Transverse colon (tissue), 4 donors: ENCODE measurements around the gene TAT. TPM values are rescaled to one million over a fixed set of nuclear protein-coding genes. Genes with fewer than 3 reads are reported as not detected.

Experiments
- DNase-seq: peaks from one replicate; pipeline ENCODE4 v3.0.0-alpha.2; 2019
- H3K27ac ChIP-seq, 4 donors: fragments of 200-600 bp; sonication (generic); 2 replicates each; pipeline ENCODE4 v1.5.1; 2016 to 2018; ENCODE audit warnings: inconsistent platforms in 4 of 4
- H3K27me3 ChIP-seq: fragments of 200-600 bp; sonication (generic); 2 replicates; pipeline ENCODE4 v1.5.1; 2017; ENCODE audit warnings: inconsistent platforms
- H3K36me3 ChIP-seq, 4 donors: fragments of 200-600 bp; sonication (generic); 2 replicates each; pipeline ENCODE4 v1.5.1; 2017 to 2019; ENCODE audit warnings: inconsistent platforms in 4 of 4
- H3K4me1 ChIP-seq, 4 donors: fragments of 200-600 bp; sonication (generic); 2 replicates each; pipeline ENCODE4 v1.5.1; 2017 to 2020; ENCODE audit warnings: inconsistent platforms in 4 of 4
- H3K4me3 ChIP-seq, 4 donors: fragments of 200-600 bp; sonication (generic); 1 replicate in 1 of 4; 2 replicates in 3 of 4; pipeline versions ENCODE4 v1.5.1 to v1.6.1; 2017 to 2019; ENCODE audit warnings: inconsistent platforms in 4 of 4
- H3K9me3 ChIP-seq, 2 donors: fragments of 200-600 bp; sonication (generic); 2 replicates each; pipeline ENCODE4 v1.5.1; 2017 to 2019; ENCODE audit warnings: inconsistent platforms in 2 of 2
- EP300 ChIP-seq: sonication (generic); formaldehyde crosslinking; IDR thresholded peaks from one replicate; pipeline ENCODE4 v1.6.1; 2017; ENCODE audit warnings: antibody characterized with exemption, low read depth
- POLR2A ChIP-seq: fragments of 450-650 bp; IDR thresholded peaks from one replicate; pipeline ENCODE4 v1.6.1; 2016; ENCODE audit warnings: antibody characterized with exemption, mild to moderate bottlenecking, moderate library complexity
- POLR2AphosphoS5 ChIP-seq, 3 donors: sonication (generic); formaldehyde crosslinking; IDR thresholded peaks; one replicate each; pipeline ENCODE4 v1.6.1; 2016; ENCODE audit warnings: antibody characterized with exemption in 3 of 3
- WGBS, 2 donors: methylation state at CpG; one replicate each; pipeline ENCODE4 v1.1.5; 2018; ENCODE audit warnings: low coverage in 1 of 2; 5-methylcytosine and 5-hydroxymethylcytosine counted together
- in situ Hi-C, 4 donors: fragments of 200-750 bp; cut with MboI; loops; one replicate each; pipeline versions ENCODE4 v1.15.0 to v1.15.1; 2017; ENCODE audit warnings: low sequenced_read_pairs in 3 of 4, low pct_ligation_motif_present in 1 of 4, low pct_unique_long_range_greater_than_20kb in 1 of 4
- intact Hi-C: fragments of 100-400 bp; cut with DNase I; formaldehyde crosslinking; loops from one replicate; pipeline ENCODE4 v1.15.1; 2023; ENCODE audit warnings: low total_unique reads
- total RNA-seq, 4 donors: library from RNA; depleted of rRNA; stranded (reverse); fragments of >200 nt; gene quantifications; one replicate each; pipeline ENCODE4 v1.1.0, GENCODE V29; 2016
- TF ChIP-seq, protein P1 (sequence below), 5 experiments: fragments of 200-600 bp in 3 of 5; fragments of 450-650 bp in 2 of 5; sonication (generic) in 3 of 5; IDR thresholded peaks; 1 replicate in 2 of 5; 2 replicates in 3 of 5; pipeline ENCODE4 v1.5.1; 2016 to 2017; ENCODE audit warnings: antibody characterized with exemption in 5 of 5, inconsistent platforms in 3 of 5, mild to moderate bottlenecking in 2 of 5, moderate library complexity in 1 of 5

TAT gene
- total RNA-seq, 4 donors from 2014 or later, result 0.37 to 3.4 (median 0.79) TPM; not detected in 1

DNA sequence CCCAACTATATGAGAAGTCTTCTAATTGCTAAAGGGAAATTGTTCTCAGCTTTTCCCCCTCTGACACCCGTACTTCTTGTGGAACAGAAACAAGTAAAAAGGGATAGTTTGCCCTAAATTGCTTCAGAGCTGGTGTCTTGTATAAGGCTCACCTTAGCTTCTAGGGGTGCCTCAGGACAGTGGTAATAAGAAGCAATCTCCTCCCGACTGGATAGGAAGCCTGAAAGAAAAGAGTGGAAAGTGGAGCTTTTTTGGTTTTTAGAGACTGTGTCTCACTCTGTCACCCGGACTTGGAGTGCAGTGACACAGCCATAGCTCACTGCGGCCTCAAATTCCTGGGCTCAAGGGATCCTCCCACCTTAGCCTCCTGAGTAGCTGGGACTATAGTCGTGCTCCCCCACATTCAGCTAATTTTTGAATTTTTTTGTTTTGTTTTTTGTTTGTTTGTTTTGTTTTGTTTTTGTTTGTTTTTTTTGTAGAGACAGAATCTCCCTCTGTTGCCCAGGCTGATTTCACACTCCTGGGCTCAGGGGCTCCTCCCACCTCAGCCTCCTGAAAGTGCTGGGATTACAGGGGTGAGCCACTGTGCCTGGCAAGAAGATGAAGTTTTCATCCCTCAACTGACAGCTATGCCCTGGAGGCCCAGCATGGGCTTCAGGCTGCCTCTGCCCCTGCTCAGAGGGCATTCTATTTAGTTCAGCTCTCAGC is 3.4 kb downstream of the TAT start:
- H3K36me3 ChIP-seq, result no peaks in the 10 kb centered on the region
- no peak overlapping the region for H3K4me3 ChIP-seq
- no peaks in the 10 kb centered on the region for H3K9me3 ChIP-seq
- peaks cover 0 to 20% (median 4%) of the 10 kb centered on the region in 4 donors for H3K4me1 ChIP-seq
- DNase-seq, result no peak
- in situ Hi-C loops (no loop called here), intact Hi-C loops (no loop called here)
- TF ChIP-seq POLR2AphosphoS5 (IDR thresholded peaks at IDR 0.05), result no peak
- no peak for TF ChIP-seq EP300
- TF ChIP-seq, protein P1, sequence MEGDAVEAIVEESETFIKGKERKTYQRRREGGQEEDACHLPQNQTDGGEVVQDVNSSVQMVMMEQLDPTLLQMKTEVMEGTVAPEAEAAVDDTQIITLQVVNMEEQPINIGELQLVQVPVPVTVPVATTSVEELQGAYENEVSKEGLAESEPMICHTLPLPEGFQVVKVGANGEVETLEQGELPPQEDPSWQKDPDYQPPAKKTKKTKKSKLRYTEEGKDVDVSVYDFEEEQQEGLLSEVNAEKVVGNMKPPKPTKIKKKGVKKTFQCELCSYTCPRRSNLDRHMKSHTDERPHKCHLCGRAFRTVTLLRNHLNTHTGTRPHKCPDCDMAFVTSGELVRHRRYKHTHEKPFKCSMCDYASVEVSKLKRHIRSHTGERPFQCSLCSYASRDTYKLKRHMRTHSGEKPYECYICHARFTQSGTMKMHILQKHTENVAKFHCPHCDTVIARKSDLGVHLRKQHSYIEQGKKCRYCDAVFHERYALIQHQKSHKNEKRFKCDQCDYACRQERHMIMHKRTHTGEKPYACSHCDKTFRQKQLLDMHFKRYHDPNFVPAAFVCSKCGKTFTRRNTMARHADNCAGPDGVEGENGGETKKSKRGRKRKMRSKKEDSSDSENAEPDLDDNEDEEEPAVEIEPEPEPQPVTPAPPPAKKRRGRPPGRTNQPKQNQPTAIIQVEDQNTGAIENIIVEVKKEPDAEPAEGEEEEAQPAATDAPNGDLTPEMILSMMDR (IDR thresholded peaks at IDR 0.05), result no peak
- no peak for TF ChIP-seq POLR2A
- 75 to 78% methylated on average over 5 of the region's 5 CpGs for WGBS, 2 donors
- peaks cover 9% of the 10 kb centered on the region for H3K27me3 ChIP-seq
- H3K27ac ChIP-seq, result peak overlapping the region in 2 of 4 donors; percentile 34 to 60

DNA sequence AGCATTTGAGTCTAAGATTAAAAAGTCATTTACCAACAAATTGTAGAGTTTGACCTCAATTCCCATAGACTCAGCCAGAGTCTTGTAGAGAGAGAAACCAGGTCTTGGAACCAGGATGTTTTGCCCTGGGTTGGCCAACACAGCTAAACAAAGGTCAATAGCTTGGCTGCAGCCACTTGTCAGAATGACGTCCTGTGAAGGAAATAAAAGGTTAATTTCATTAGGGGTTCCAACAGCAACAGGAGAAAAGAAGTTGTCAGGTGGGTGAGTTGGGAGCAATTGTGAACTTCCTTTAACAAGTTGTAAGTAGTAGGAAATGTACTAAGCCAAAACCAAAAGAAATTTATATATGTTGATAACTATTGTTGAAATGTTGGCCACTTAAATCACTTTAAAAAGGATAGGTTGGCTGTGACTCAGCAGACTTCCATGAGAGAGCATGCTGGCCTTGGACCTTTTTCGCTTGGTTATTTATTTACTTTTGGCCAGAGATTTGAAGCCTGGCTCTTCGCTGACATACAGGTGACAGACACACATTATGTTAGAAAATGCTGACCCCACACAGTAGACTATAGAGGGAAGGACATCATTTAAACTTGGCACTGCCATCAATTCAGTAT is 4.3 kb downstream of the TAT start:
- H3K4me3 ChIP-seq, result no peak overlapping the region
- H3K27me3 ChIP-seq, result peaks cover 4% of the 10 kb centered on the region
- TF ChIP-seq, protein P1 (IDR thresholded peaks at IDR 0.05), result no peak
- no peak for DNase-seq
- peaks cover 0 to 20% (median 4%) of the 10 kb centered on the region in 4 donors for H3K4me1 ChIP-seq
- H3K27ac ChIP-seq, result peak overlapping the region in 3 of 4 donors; percentile 21 to 60 (median 34)
- no peaks in the 10 kb centered on the region for H3K36me3 ChIP-seq
- WGBS, 2 donors, result 34 to 43% methylated on average over 3 of the region's 3 CpGs
- H3K9me3 ChIP-seq, result no peaks in the 10 kb centered on the region
- in situ Hi-C loops (no loop called here), intact Hi-C loops (no loop called here)

DNA sequence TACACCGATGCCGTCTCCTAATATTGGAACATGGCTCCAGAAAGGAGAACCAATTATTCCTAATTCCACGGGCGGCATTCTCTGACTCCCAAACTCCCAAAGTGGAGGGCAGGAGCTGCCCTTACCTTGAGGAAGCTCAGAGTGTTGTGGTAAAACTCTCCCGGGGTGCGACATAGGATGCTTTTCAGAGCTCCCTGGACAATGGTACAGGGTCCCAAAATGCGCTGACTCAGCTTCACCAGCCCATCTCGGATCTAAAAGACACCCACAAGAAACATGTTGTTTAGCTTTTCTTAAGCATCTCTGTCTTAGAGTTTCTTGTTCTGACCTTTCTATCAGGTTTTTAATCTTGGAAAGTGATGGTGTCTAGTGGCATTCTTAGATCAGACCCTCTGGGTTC is 6.7 kb downstream of the TAT start:
- peaks cover 0 to 35% (median 15%) of the 10 kb centered on the region in 4 donors for H3K4me1 ChIP-seq
- intact Hi-C loops, result no loop called here
- H3K27me3 ChIP-seq, result no peaks in the 10 kb centered on the region
- no peak overlapping the region for H3K4me3 ChIP-seq
- in situ Hi-C loops, result no loop called here
- no peak for TF ChIP-seq POLR2AphosphoS5 (IDR thresholded peaks at IDR 0.05)
- no peak for TF ChIP-seq POLR2A
- TF ChIP-seq EP300, result no peak
- TF ChIP-seq, protein P1 (IDR thresholded peaks at IDR 0.05), result no peak
- H3K9me3 ChIP-seq, result no peaks in the 10 kb centered on the region
- no peaks in the 10 kb centered on the region for H3K36me3 ChIP-seq
- no peak for DNase-seq
- 92 to 100% methylated on average over 7 to 8 of the region's 8 CpGs for WGBS, 2 donors
- peak overlapping the region in 3 of 4 donors; percentile 51 to 70 (median 62) for H3K27ac ChIP-seq

DNA sequence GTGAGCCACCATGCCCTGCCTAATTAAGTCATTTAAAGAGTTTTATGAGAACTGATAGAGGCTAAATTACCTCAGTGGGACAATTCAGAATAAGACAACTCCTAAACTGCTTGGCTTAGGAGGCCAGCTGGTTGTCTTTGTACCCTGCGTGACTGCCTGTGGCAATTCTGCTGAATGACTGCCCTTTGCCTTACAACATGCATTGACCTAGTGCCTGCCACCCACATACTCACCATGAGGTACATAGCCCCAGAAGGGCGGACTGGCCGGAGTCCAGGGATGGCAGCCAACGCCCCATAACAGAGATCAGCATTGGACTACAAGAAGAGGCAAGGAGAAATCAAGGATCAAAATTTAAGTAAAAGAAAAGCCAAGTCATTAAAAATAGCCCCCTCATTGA is 7.3 kb downstream of the TAT start:
- in situ Hi-C loops (no loop called here), intact Hi-C loops (no loop called here)
- Histone ChIP-seq H3K36me3 (no peaks in the 10 kb centered on the region), H3K27me3 (no peaks in the 10 kb centered on the region), H3K9me3 (no peaks in the 10 kb centered on the region), H3K4me1 (peaks cover 0 to 35% (median 16%) of the 10 kb centered on the region in 4 donors), H3K27ac (peak overlapping the region; percentile 21 to 72 (median 58)), H3K4me3 (no peak overlapping the region)
- 71% methylated on average over 4 of the region's 4 CpGs; no CpG with 5 or more reads in 1 of the 2 donors for WGBS, 2 donors
- DNase-seq, result peak; percentile 74
- no peak for TF ChIP-seq POLR2A
- TF ChIP-seq POLR2AphosphoS5 (IDR thresholded peaks at IDR 0.05), result peak in 1 of 3 donors; percentile 32
